GM23248 (cell line): Measurements from ENCODE around the gene DHRS3.

Source experiments
- EZH2 ChIP-seq: fragments of 200-600 bp; sonication (generic); IDR thresholded peaks from 2 replicates; pipeline ENCODE4 v1.6.1; 2018; ENCODE audit warnings: antibody characterized with exemption, mild to moderate bottlenecking; ENCODE audit not compliant: insufficient read depth, poor library complexity, severe bottlenecking
- EZH2phosphoT487 ChIP-seq: fragments of 200-600 bp; sonication (generic); IDR thresholded peaks from 2 replicates; pipeline ENCODE4 v1.6.1; 2018; ENCODE audit warnings: antibody characterized with exemption, moderate library complexity, mild to moderate bottlenecking, low read depth; ENCODE audit not compliant: insufficient read depth

- TF ChIP-seq EZH2 (no peak), EZH2phosphoT487 (no peak)
Measured at GRCh38 chr1:12599657-12600056, 18.4 kb downstream of the DHRS3 start.
